WI38 (cell line): ENCODE measurements around the gene RASGRF2.

Experiments used
- H3K4me3 ChIP-seq: 2 replicates; pipeline ENCODE4 v1.5.1; 2011; ENCODE audit warnings: low read depth, mild to moderate bottlenecking, control low read depth, low read length
- CTCF ChIP-seq: IDR thresholded peaks from 2 replicates; pipeline ENCODE4 v1.5.1; 2012; ENCODE audit warnings: low read depth, mild to moderate bottlenecking, control low read depth, low read length

Gene RASGRF2

GRCh38 chr5:81093536-81094196 lies 133.5 kb downstream of the RASGRF2 start:
- TF ChIP-seq CTCF, result no peak

GRCh38 chr5:81095835-81096234 lies 135.7 kb downstream of the RASGRF2 start:
- H3K4me3 ChIP-seq, result no peak overlapping the region
- TF ChIP-seq CTCF, result no peak

More at GRCh38 chr5:81093536-81094196, 133.5 kb downstream of the RASGRF2 start:
- no peak overlapping the region for H3K4me3 ChIP-seq

GRCh38 chr5:81097713-81098112 lies 137.6 kb downstream of the RASGRF2 start:
- no peak for TF ChIP-seq CTCF

GRCh38 chr5:81105261-81105877 lies 145.2 kb downstream of the RASGRF2 start:
- no peak for TF ChIP-seq CTCF
- no peak overlapping the region for H3K4me3 ChIP-seq

More at GRCh38 chr5:81097713-81098112, 137.6 kb downstream of the RASGRF2 start:
- H3K4me3 ChIP-seq, result no peak overlapping the region

- no peak overlapping the region for H3K4me3 ChIP-seq
- TF ChIP-seq CTCF, result no peak
Observed at GRCh38 chr5:81115261-81115660, 155.1 kb downstream of the RASGRF2 start.

- TF ChIP-seq CTCF, result no peak
Observed at GRCh38 chr5:81117566-81117965, 157.4 kb downstream of the RASGRF2 start.

GRCh38 chr5:81121273-81121672 lies 161.1 kb downstream of the RASGRF2 start:
- H3K4me3 ChIP-seq, result no peak overlapping the region
- TF ChIP-seq CTCF, result no peak

More at GRCh38 chr5:81117566-81117965, 157.4 kb downstream of the RASGRF2 start:
- H3K4me3 ChIP-seq, result no peak overlapping the region
